ENCODE results near the gene FYN. TPM values are rescaled to one million over a fixed set of nuclear protein-coding genes. Genes with fewer than 3 reads are reported as not detected.

FYN gene
- polyA plus RNA-seq, 1 donor (not counting 4 experiments of a cell fraction or from before 2014, with no cell fraction given) = 24.7 TPM

DNA sequence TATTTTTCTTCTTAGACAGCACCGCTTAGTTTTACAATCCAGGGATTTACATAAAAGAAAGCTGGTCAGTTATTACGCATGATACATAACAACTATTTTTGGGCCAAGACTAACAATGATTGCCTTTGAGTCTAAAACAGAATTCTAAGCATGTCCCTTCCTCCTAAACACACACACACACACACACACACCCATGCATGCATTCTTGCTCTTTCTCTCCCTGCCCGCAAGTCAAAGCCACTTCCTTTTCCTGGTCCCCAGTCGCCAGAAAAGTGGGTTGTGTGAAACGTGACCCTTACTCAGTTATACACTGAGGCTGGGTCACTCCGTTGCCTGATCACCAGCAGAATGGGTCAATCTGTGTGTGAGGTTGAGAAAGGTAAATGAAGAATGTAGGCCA lies 31.4 kb downstream of the FYN start:
- Histone ChIP-seq H2AFZ (ENCODE audit: control insufficient read depth, low read length) (no peak overlapping the region), H3K27me3 (ENCODE audit: control insufficient read depth, extremely low read depth, insufficient read depth, low read length) (no peaks in the 10 kb centered on the region), H4K20me1 (ENCODE audit: control insufficient read depth, extremely low read depth, insufficient read depth, low read length) (no peaks in the 10 kb centered on the region), H3K4me1 (ENCODE audit: control insufficient read depth, extremely low read depth, insufficient read depth, low read length) (no peaks in the 10 kb centered on the region), H3K9ac (ENCODE audit: control insufficient read depth, extremely low read depth, insufficient read depth, low read length) (no peak overlapping the region), H3K9me3 (ENCODE audit: control insufficient read depth, low read depth, low read length) (no peaks in the 10 kb centered on the region), H3K36me3 (ENCODE audit: control insufficient read depth in 2 of 2, extremely low read depth in 1 of 2, insufficient read depth in 2 of 2, low read length in 2 of 2) (peaks cover 1 to 5% of the 10 kb centered on the region in 2 experiments), H3K79me2 (ENCODE audit: control insufficient read depth, insufficient read depth, low read length) (no peaks in the 10 kb centered on the region), H3K4me3 (ENCODE audit: control insufficient read depth in 2 of 3, extremely low read depth in 1 of 3, insufficient read depth in 2 of 3, low read depth in 1 of 3, low read length in 3 of 3) (no peak overlapping the region), H3K9me1 (ENCODE audit: control insufficient read depth, extremely low read depth, insufficient read depth, low read length) (no peaks in the 10 kb centered on the region), H3K4me2 (ENCODE audit: control insufficient read depth, extremely low read depth, insufficient read depth, low read depth, low read length) (no peak overlapping the region), H3K27ac (ENCODE audit: control insufficient read depth, insufficient read depth, low read length) (no peak overlapping the region)
- no peak for DNase-seq (ENCODE audit: low read depth, low spot score)
- no peak for FAIRE-seq
- dilution Hi-C loops (cut with MboI; ENCODE audit: extremely low pct_ligation_motif_present, low sequenced_read_pairs) = no loop called here
- TF ChIP-seq, protein P1, sequence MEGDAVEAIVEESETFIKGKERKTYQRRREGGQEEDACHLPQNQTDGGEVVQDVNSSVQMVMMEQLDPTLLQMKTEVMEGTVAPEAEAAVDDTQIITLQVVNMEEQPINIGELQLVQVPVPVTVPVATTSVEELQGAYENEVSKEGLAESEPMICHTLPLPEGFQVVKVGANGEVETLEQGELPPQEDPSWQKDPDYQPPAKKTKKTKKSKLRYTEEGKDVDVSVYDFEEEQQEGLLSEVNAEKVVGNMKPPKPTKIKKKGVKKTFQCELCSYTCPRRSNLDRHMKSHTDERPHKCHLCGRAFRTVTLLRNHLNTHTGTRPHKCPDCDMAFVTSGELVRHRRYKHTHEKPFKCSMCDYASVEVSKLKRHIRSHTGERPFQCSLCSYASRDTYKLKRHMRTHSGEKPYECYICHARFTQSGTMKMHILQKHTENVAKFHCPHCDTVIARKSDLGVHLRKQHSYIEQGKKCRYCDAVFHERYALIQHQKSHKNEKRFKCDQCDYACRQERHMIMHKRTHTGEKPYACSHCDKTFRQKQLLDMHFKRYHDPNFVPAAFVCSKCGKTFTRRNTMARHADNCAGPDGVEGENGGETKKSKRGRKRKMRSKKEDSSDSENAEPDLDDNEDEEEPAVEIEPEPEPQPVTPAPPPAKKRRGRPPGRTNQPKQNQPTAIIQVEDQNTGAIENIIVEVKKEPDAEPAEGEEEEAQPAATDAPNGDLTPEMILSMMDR (optimal IDR thresholded peaks at IDR 0.05 in 1 of 3, IDR thresholded peaks at IDR 0.05 in 1 of 3, conservative IDR thresholded peaks at IDR 0.05 in 1 of 3; ENCODE audit: extremely low read depth in 1 of 3, insufficient read depth in 2 of 3, low read length in 3 of 3) = no peak
- TF ChIP-seq EZH2 (IDR thresholded peaks at IDR 0.05; ENCODE audit: low read length) = no peak

DNA sequence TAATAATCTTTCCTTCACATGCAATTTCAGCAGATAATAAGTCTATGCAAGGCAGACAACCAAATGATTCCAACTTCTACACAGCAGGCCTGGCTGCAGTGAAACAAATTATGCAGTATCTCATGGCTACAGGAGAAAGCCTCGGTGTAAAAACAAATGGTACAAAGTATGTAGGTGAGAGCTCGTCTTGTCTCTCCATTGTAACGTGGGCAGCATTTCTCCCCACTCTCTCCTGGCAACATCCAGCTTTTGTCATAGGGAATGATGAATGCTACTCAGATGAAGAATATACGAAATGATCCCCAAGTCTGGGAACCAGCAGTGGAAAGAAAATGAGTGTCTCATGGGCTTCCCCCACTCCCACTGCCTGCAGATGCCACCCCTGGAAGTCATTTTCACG lies 32.4 kb downstream of the FYN start:
- no peak overlapping the region for H2AFZ ChIP-seq (ENCODE audit: control insufficient read depth, low read length)
- no peak overlapping the region for H3K4me3 ChIP-seq (ENCODE audit: control insufficient read depth in 2 of 3, extremely low read depth in 1 of 3, insufficient read depth in 2 of 3, low read depth in 1 of 3, low read length in 3 of 3)
- dilution Hi-C loops (cut with MboI; ENCODE audit: extremely low pct_ligation_motif_present, low sequenced_read_pairs) = no loop called here
- FAIRE-seq = no peak
- H3K9me1 ChIP-seq (ENCODE audit: control insufficient read depth, extremely low read depth, insufficient read depth, low read length) = no peaks in the 10 kb centered on the region
- TF ChIP-seq EZH2 (IDR thresholded peaks at IDR 0.05; ENCODE audit: low read length) = no peak
- TF ChIP-seq, protein P1 (optimal IDR thresholded peaks at IDR 0.05 in 1 of 3, IDR thresholded peaks at IDR 0.05 in 1 of 3, conservative IDR thresholded peaks at IDR 0.05 in 1 of 3; ENCODE audit: extremely low read depth in 1 of 3, insufficient read depth in 2 of 3, low read length in 3 of 3) = no peak
- no peak overlapping the region for H3K9ac ChIP-seq (ENCODE audit: control insufficient read depth, extremely low read depth, insufficient read depth, low read length)
- no peak for DNase-seq (ENCODE audit: low read depth, low spot score)
- H3K9me3 ChIP-seq (ENCODE audit: control insufficient read depth, low read depth, low read length) = no peaks in the 10 kb centered on the region
- no peaks in the 10 kb centered on the region for H3K27me3 ChIP-seq (ENCODE audit: control insufficient read depth, extremely low read depth, insufficient read depth, low read length)
- H3K36me3 ChIP-seq (ENCODE audit: control insufficient read depth in 2 of 2, extremely low read depth in 1 of 2, insufficient read depth in 2 of 2, low read length in 2 of 2) = peaks cover 1 to 4% of the 10 kb centered on the region in 2 experiments
- H3K4me2 ChIP-seq (ENCODE audit: control insufficient read depth, extremely low read depth, insufficient read depth, low read depth, low read length) = no peak overlapping the region
- no peaks in the 10 kb centered on the region for H3K79me2 ChIP-seq (ENCODE audit: control insufficient read depth, insufficient read depth, low read length)
- no peaks in the 10 kb centered on the region for H4K20me1 ChIP-seq (ENCODE audit: control insufficient read depth, extremely low read depth, insufficient read depth, low read length)
- H3K4me1 ChIP-seq (ENCODE audit: control insufficient read depth, extremely low read depth, insufficient read depth, low read length) = peaks cover 3% of the 10 kb centered on the region
- H3K27ac ChIP-seq (ENCODE audit: control insufficient read depth, insufficient read depth, low read length) = no peak overlapping the region
